HEK293 (cell line): Measurements from ENCODE around the gene CD1D.

Experiments
- CTCF ChIA-PET: fragments of 350-600 bp; formaldehyde crosslinking; extraction: SDS; loops from one replicate; lab custom pipeline; 2021; ENCODE audit warnings: antibody characterized with exemption; lab: Yijun Ruan, JAX
- POLR2A ChIA-PET: fragments of 300-600 bp; formaldehyde crosslinking; extraction: SDS; loops from one replicate; lab custom pipeline; 2020; ENCODE audit warnings: antibody characterized with exemption, inconsistent platforms; lab: Yijun Ruan, JAX
- H3K27ac ChIP-seq: fragments of 200-500 bp; sonication (Bioruptor generic); 2 replicates; pipeline ENCODE4 v1.5.1; 2014; ENCODE audit warnings: low read depth, low read length, control low read depth, inconsistent platforms; ENCODE audit errors: extremely low read depth
- H3K36me3 ChIP-seq, 2 experiments: fragments of 200-500 bp in 1 of 2; sonication (Bioruptor generic) in 1 of 2; 1 replicate in 1 of 2; 2 replicates in 1 of 2; pipeline ENCODE4 v1.5.1; 2014 to 2017; ENCODE audit warnings: inconsistent platforms in 2 of 2, low read length in 2 of 2; ENCODE audit not compliant: control insufficient read depth in 2 of 2, insufficient read depth in 1 of 2
- H3K4me1 ChIP-seq: fragments of 200-500 bp; sonication (Bioruptor generic); 2 replicates; pipeline ENCODE4 v1.5.1; 2014; ENCODE audit warnings: mild to moderate bottlenecking, low read length, inconsistent platforms; ENCODE audit not compliant: control insufficient read depth, insufficient read depth
- H3K4me3 ChIP-seq: 2 replicates; pipeline ENCODE4 v1.5.1; 2011; ENCODE audit warnings: low read depth, mild to moderate bottlenecking, control low read depth, low read length, moderate library complexity
- H3K9me3 ChIP-seq: fragments of 200-500 bp; sonication (Bioruptor generic); 2 replicates; pipeline ENCODE4 v1.5.1; 2014; ENCODE audit warnings: low read depth, low read length, inconsistent platforms; ENCODE audit not compliant: control insufficient read depth, insufficient read depth
- IKZF3 ChIP-seq: fragments of 450-650 bp; IDR thresholded peaks from 2 replicates; pipeline ENCODE4 v1.5.0; 2018; ENCODE audit warnings: missing biosample characterization, mild to moderate bottlenecking, missing genetic modification characterization, moderate library complexity
- OVOL3 ChIP-seq: fragments of 450-650 bp; formaldehyde crosslinking; IDR thresholded peaks from 2 replicates; pipeline ENCODE4 v1.5.1; 2016; ENCODE audit warnings: missing biosample characterization, missing genetic modification characterization
- PATZ1 ChIP-seq: fragments of 450-650 bp; formaldehyde crosslinking; IDR thresholded peaks from 2 replicates; pipeline ENCODE4 v1.5.1; 2016; ENCODE audit warnings: missing biosample characterization, missing genetic modification characterization
- SP2 ChIP-seq: fragments of 450-650 bp; formaldehyde crosslinking; IDR thresholded peaks from 2 replicates; pipeline ENCODE4 v1.5.1; 2016; ENCODE audit warnings: missing biosample characterization, missing genetic modification characterization
- YY1 ChIP-seq: fragments of 450-650 bp; formaldehyde crosslinking; IDR thresholded peaks from 2 replicates; pipeline ENCODE4 v1.5.1; 2018; ENCODE audit warnings: missing biosample characterization, missing genetic modification characterization
- ZBTB11 ChIP-seq: fragments of 450-650 bp; formaldehyde crosslinking; conservative IDR thresholded peaks from 2 replicates; pipeline ENCODE4 v1.5.1; 2016; ENCODE audit warnings: low read depth, missing biosample characterization, missing genetic modification characterization
- ZBTB17 ChIP-seq: fragments of 450-650 bp; formaldehyde crosslinking; IDR thresholded peaks from 2 replicates; pipeline ENCODE4 v1.5.1; 2016; ENCODE audit warnings: missing biosample characterization, missing genetic modification characterization
- ZBTB44 ChIP-seq: fragments of 450-650 bp; IDR thresholded peaks from 2 replicates; pipeline ENCODE4 v1.5.1; 2018; ENCODE audit warnings: missing biosample characterization, mild to moderate bottlenecking, missing genetic modification characterization
- ZNF174 ChIP-seq: fragments of 450-650 bp; formaldehyde crosslinking; IDR thresholded peaks from 2 replicates; pipeline ENCODE4 v1.5.0; 2017; ENCODE audit warnings: missing biosample characterization, mild to moderate bottlenecking, missing genetic modification characterization
- ZNF18 ChIP-seq: fragments of 450-650 bp; formaldehyde crosslinking; IDR thresholded peaks from 2 replicates; pipeline ENCODE4 v1.5.1; 2016; ENCODE audit warnings: missing biosample characterization, missing genetic modification characterization
- ZNF221 ChIP-seq: fragments of 450-650 bp; formaldehyde crosslinking; IDR thresholded peaks from 2 replicates; pipeline ENCODE4 v1.5.1; 2017; ENCODE audit warnings: missing biosample characterization, missing genetic modification characterization, borderline replicate concordance
- ZNF274 ChIP-seq, 2 experiments: fragments of 200-500 bp in 1 of 2; fragments of 450-650 bp in 1 of 2; sonication (Bioruptor generic) in 1 of 2; formaldehyde crosslinking in 1 of 2; IDR thresholded peaks; 2 replicates each; pipeline versions ENCODE4 v1.5.1 to v1.6.1; 2014 to 2016; ENCODE audit warnings: borderline replicate concordance in 1 of 2, inconsistent platforms in 1 of 2, low read length in 1 of 2, missing biosample characterization in 1 of 2, missing genetic modification characterization in 1 of 2
- ZNF311 ChIP-seq: fragments of 450-650 bp; formaldehyde crosslinking; IDR thresholded peaks from 2 replicates; pipeline ENCODE4 v1.5.1; 2017; ENCODE audit warnings: missing biosample characterization, missing genetic modification characterization, borderline replicate concordance
- ZNF501 ChIP-seq: fragments of 450-650 bp; formaldehyde crosslinking; IDR thresholded peaks from 2 replicates; pipeline ENCODE4 v1.5.1; 2016; ENCODE audit warnings: missing biosample characterization, missing genetic modification characterization
- ZNF660 ChIP-seq: fragments of 450-650 bp; IDR thresholded peaks from 2 replicates; pipeline ENCODE4 v1.5.1; 2018; ENCODE audit warnings: missing biosample characterization, mild to moderate bottlenecking, missing genetic modification characterization
- ZNF76 ChIP-seq: fragments of 450-650 bp; formaldehyde crosslinking; IDR thresholded peaks from 2 replicates; pipeline ENCODE4; 2016; ENCODE audit warnings: low read depth, missing biosample characterization, missing genetic modification characterization, borderline replicate concordance
- ZSCAN5A ChIP-seq: fragments of 450-650 bp; formaldehyde crosslinking; IDR thresholded peaks from 2 replicates; pipeline ENCODE4 v1.5.1; 2016; ENCODE audit warnings: missing biosample characterization, missing genetic modification characterization

The CD1D gene

GRCh38 chr1:158149577-158150269 lies 31.0 kb upstream of the CD1D start (continued):
- peak; percentile 75 for TF ChIP-seq ZBTB11 (tag by site-specific recombination)
- no peak for TF ChIP-seq ZNF274 (IDR thresholded peaks at IDR 0.05; ENCODE audit: low read length)
- no peak for TF ChIP-seq ZNF274 (tag by site-specific recombination; IDR thresholded peaks at IDR 0.05; ENCODE audit: borderline replicate concordance)
- TF ChIP-seq ZBTB17 (tag by site-specific recombination), result peak; percentile 82
- TF ChIP-seq ZNF660 (tag by site-specific recombination), result no peak
- peak; percentile 69 for TF ChIP-seq SP2 (tag by site-specific recombination)
- peak; percentile 91 for TF ChIP-seq ZNF18 (tag by site-specific recombination)
- peak; percentile 54; the same call in 1 of the 2 replicates for TF ChIP-seq IKZF3 (tag by site-specific recombination)
- no peak for TF ChIP-seq ZSCAN5A (tag by site-specific recombination)
- TF ChIP-seq ZNF311 (tag by site-specific recombination), result no peak
- no peak for TF ChIP-seq ZNF501 (tag by site-specific recombination)
- TF ChIP-seq OVOL3, result peak; percentile 30; the same call in 1 of the 2 replicates
- no peak for TF ChIP-seq ZBTB44 (tag by site-specific recombination)

- H3K36me3 ChIP-seq, result no peaks in the 10 kb centered on the region
- no peak overlapping the region for H3K27ac ChIP-seq
- no peaks in the 10 kb centered on the region for H3K9me3 ChIP-seq
- TF ChIP-seq PATZ1, result no peak
- no peak for TF ChIP-seq YY1
- TF ChIP-seq ZNF221 (tag by site-specific recombination), result no peak
- TF ChIP-seq ZNF174 (tag by site-specific recombination), result no peak
- TF ChIP-seq ZNF76, result no peak
- ChIA-PET CTCF (no interaction called here), POLR2A (interaction anchor here (1.2 kb wide), 1 partner anchor 27 kb away, joined by 4 read pairs; no protein-coding TSS in a partner anchor)
- H3K4me3 ChIP-seq, result no peak overlapping the region
- no peaks in the 10 kb centered on the region for H3K4me1 ChIP-seq
Measured at GRCh38 chr1:158150523-158150922, 30.2 kb upstream of the CD1D start.
